ENCODE measurements around the gene EEFSEC. TPM values are rescaled to one million over a fixed set of nuclear protein-coding genes. Genes with fewer than 3 reads are reported as not detected.

Gene EEFSEC
- total RNA-seq, 1 donor from 2014 or later, result 6.1 TPM

GRCh38 chr3:128226795-128227395 is 73.6 kb downstream of the EEFSEC start:
- Histone ChIP-seq H3K27ac (ENCODE audit: low read depth, low read length) (no peak overlapping the region), H2AFZ (ENCODE audit: low read depth, low read length) (no peak overlapping the region), H3K4me1 (ENCODE audit: insufficient read depth, low read length) (no peaks in the 10 kb centered on the region), H3K9ac (ENCODE audit: low read length) (no peak overlapping the region), H3K79me2 (ENCODE audit: insufficient read depth, low read length) (no peaks in the 10 kb centered on the region), H3K4me2 (ENCODE audit: low read length) (no peak overlapping the region), H3K36me3 (ENCODE audit: insufficient read depth, low read length) (no peaks in the 10 kb centered on the region), H3K9me3 (ENCODE audit: insufficient read depth, low read depth, low read length) (no peaks in the 10 kb centered on the region), H3K27me3 (ENCODE audit: insufficient read depth, low read length) (no peaks in the 10 kb centered on the region), H3K4me3 (ENCODE audit: insufficient read depth, low read depth, low read length) (no peak overlapping the region), H4K20me1 (ENCODE audit: insufficient read depth, low read length) (peaks cover 28% of the 10 kb centered on the region)
- H3K4me1 Mint-ChIP-seq (ENCODE audit: low read depth, unreplicated experiment), result peaks cover 8% of the 10 kb centered on the region
- FAIRE-seq, result no peak
- H3K27me3 Mint-ChIP-seq (ENCODE audit: low read depth, unreplicated experiment), result no peaks in the 10 kb centered on the region
- no peak for DNase-seq (ENCODE audit: low read depth)
- no peak for TF ChIP-seq EZH2 (IDR thresholded peaks at IDR 0.05; ENCODE audit: insufficient read depth, low read length)
- TF ChIP-seq, protein P1, sequence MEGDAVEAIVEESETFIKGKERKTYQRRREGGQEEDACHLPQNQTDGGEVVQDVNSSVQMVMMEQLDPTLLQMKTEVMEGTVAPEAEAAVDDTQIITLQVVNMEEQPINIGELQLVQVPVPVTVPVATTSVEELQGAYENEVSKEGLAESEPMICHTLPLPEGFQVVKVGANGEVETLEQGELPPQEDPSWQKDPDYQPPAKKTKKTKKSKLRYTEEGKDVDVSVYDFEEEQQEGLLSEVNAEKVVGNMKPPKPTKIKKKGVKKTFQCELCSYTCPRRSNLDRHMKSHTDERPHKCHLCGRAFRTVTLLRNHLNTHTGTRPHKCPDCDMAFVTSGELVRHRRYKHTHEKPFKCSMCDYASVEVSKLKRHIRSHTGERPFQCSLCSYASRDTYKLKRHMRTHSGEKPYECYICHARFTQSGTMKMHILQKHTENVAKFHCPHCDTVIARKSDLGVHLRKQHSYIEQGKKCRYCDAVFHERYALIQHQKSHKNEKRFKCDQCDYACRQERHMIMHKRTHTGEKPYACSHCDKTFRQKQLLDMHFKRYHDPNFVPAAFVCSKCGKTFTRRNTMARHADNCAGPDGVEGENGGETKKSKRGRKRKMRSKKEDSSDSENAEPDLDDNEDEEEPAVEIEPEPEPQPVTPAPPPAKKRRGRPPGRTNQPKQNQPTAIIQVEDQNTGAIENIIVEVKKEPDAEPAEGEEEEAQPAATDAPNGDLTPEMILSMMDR (IDR thresholded peaks at IDR 0.05; ENCODE audit: insufficient read depth, low read depth, low read length), result peak; percentile 67
- H3K27ac Mint-ChIP-seq (ENCODE audit: unreplicated experiment), result no peak overlapping the region
- no peak overlapping the region for H3K4me3 Mint-ChIP-seq (ENCODE audit: unreplicated experiment)
- peaks cover 8% of the 10 kb centered on the region for H3K9me3 Mint-ChIP-seq (ENCODE audit: unreplicated experiment)
- no peaks in the 10 kb centered on the region for H3K36me3 Mint-ChIP-seq (ENCODE audit: low read depth, unreplicated experiment)

- H3K4me2 ChIP-seq (ENCODE audit: low read length), result no peak overlapping the region
These were observed 74.2 kb downstream of the EEFSEC start for GRCh38 chr3:128227507-128227906.

More at GRCh38 chr3:128227507-128227906, 74.2 kb downstream of the EEFSEC start:
- Mint-ChIP-seq H3K9me3 (ENCODE audit: unreplicated experiment) (peaks cover 7% of the 10 kb centered on the region), H3K4me3 (ENCODE audit: unreplicated experiment) (no peak overlapping the region), H3K4me1 (ENCODE audit: low read depth, unreplicated experiment) (peaks cover 14% of the 10 kb centered on the region), H3K27me3 (ENCODE audit: low read depth, unreplicated experiment) (no peaks in the 10 kb centered on the region), H3K27ac (ENCODE audit: unreplicated experiment) (no peak overlapping the region), H3K36me3 (ENCODE audit: low read depth, unreplicated experiment) (no peaks in the 10 kb centered on the region)
- no peaks in the 10 kb centered on the region for H3K9me3 ChIP-seq (ENCODE audit: insufficient read depth, low read depth, low read length)
- no peak for TF ChIP-seq EZH2 (IDR thresholded peaks at IDR 0.05; ENCODE audit: insufficient read depth, low read length)
- TF ChIP-seq, protein P1 (IDR thresholded peaks at IDR 0.05; ENCODE audit: insufficient read depth, low read depth, low read length), result no peak
- H3K4me3 ChIP-seq (ENCODE audit: insufficient read depth, low read depth, low read length), result no peak overlapping the region
- H3K79me2 ChIP-seq (ENCODE audit: insufficient read depth, low read length), result no peaks in the 10 kb centered on the region
- DNase-seq (ENCODE audit: low read depth) (no peak), FAIRE-seq (no peak)
- no peak overlapping the region for H3K27ac ChIP-seq (ENCODE audit: low read depth, low read length)
- H3K9ac ChIP-seq (ENCODE audit: low read length), result no peak overlapping the region
- peaks cover 28% of the 10 kb centered on the region for H4K20me1 ChIP-seq (ENCODE audit: insufficient read depth, low read length)
- no peaks in the 10 kb centered on the region for H3K4me1 ChIP-seq (ENCODE audit: insufficient read depth, low read length)
- H3K27me3 ChIP-seq (ENCODE audit: insufficient read depth, low read length), result no peaks in the 10 kb centered on the region
- H3K36me3 ChIP-seq (ENCODE audit: insufficient read depth, low read length), result no peaks in the 10 kb centered on the region
- no peak overlapping the region for H2AFZ ChIP-seq (ENCODE audit: low read depth, low read length)
